Activated T-helper 1 cell treated with anti-CD3 and anti-CD28 coated beads, Interleukin-12 subunit alpha, Interleukin-12 subunit beta, Interleukin-2, Interleukin-4 antibody, amounts not matched to agents 30 ng/mL and 10 ng/mL and 1 ng/mL, durations not matched to agents 14 hours and 24 hours and 36 hours (primary cell): Measurements from ENCODE around the gene SH3RF1. TPM values are rescaled to one million over a fixed set of nuclear protein-coding genes. Genes with fewer than 3 reads are reported as not detected.

Source experiments
- DNase-seq: peaks from one replicate; pipeline ENCODE4 v3.0.0; 2021; ENCODE audit warnings: low spot score
- H3K27ac Mint-ChIP-seq: one replicate; pipeline ENCODE4 v1.8.0; 2021; ENCODE audit warnings: mild to moderate bottlenecking, mixed read lengths
- H3K27me3 Mint-ChIP-seq: one replicate; pipeline ENCODE4 v1.8.0; 2022; ENCODE audit warnings: mild to moderate bottlenecking, moderate library complexity, mixed read lengths; ENCODE audit not compliant: insufficient read depth
- H3K36me3 Mint-ChIP-seq: one replicate; pipeline ENCODE4 v1.8.0; 2021; ENCODE audit warnings: low read depth, mixed read lengths
- H3K4me1 Mint-ChIP-seq: one replicate; pipeline ENCODE4 v1.8.0; 2021; ENCODE audit warnings: low read depth, mixed read lengths
- H3K4me3 Mint-ChIP-seq: one replicate; pipeline ENCODE4 v1.8.0; 2021; ENCODE audit warnings: mild to moderate bottlenecking, moderate library complexity, mixed read lengths
- H3K9me3 Mint-ChIP-seq: one replicate; pipeline ENCODE4 v1.8.0; 2021; ENCODE audit warnings: mixed read lengths
- intact Hi-C: fragments of 100-400 bp; cut with micrococcal nuclease; formaldehyde crosslinking; loops from one replicate; pipeline ENCODE4 v1.15.1; 2024
- total RNA-seq: library from RNA; stranded (reverse); gene quantifications from 2 replicates; pipeline ENCODE4 v1.2.3, GENCODE V29; 2022

Gene SH3RF1
- total RNA-seq, 1 donor from 2014 or later, result 0.49 TPM

GRCh38 chr4:169133932-169134331 lies 136.8 kb downstream of the SH3RF1 start:
- Mint-ChIP-seq H3K4me3 (no peak overlapping the region), H3K4me1 (no peaks in the 10 kb centered on the region), H3K9me3 (no peaks in the 10 kb centered on the region), H3K36me3 (no peaks in the 10 kb centered on the region), H3K27ac (no peak overlapping the region), H3K27me3 (peaks cover 6% of the 10 kb centered on the region)
- DNase-seq, result no peak
- intact Hi-C loops, result no loop called here

- no peak for DNase-seq
- Mint-ChIP-seq H3K36me3 (no peaks in the 10 kb centered on the region), H3K27me3 (peaks cover 6% of the 10 kb centered on the region), H3K27ac (no peak overlapping the region), H3K4me3 (no peak overlapping the region), H3K9me3 (no peaks in the 10 kb centered on the region), H3K4me1 (no peaks in the 10 kb centered on the region)
- intact Hi-C loops, result no loop called here
Observed at GRCh38 chr4:169132561-169133305, 138.0 kb downstream of the SH3RF1 start.

- Mint-ChIP-seq H3K9me3 (no peaks in the 10 kb centered on the region), H3K27me3 (peaks cover 6% of the 10 kb centered on the region), H3K27ac (no peak overlapping the region), H3K4me1 (no peaks in the 10 kb centered on the region), H3K36me3 (no peaks in the 10 kb centered on the region), H3K4me3 (no peak overlapping the region)
- intact Hi-C loops, result no loop called here
- no peak for DNase-seq
Observed at GRCh38 chr4:169131556-169132208, 139.1 kb downstream of the SH3RF1 start.

- Mint-ChIP-seq H3K9me3 (no peaks in the 10 kb centered on the region), H3K4me3 (no peak overlapping the region), H3K36me3 (no peaks in the 10 kb centered on the region), H3K27me3 (no peaks in the 10 kb centered on the region), H3K4me1 (no peaks in the 10 kb centered on the region), H3K27ac (no peak overlapping the region)
- no peak for DNase-seq
- intact Hi-C loops, result no loop called here
Observed at GRCh38 chr4:169128902-169129301, 141.9 kb downstream of the SH3RF1 start.

- DNase-seq, result no peak
- Mint-ChIP-seq H3K9me3 (no peaks in the 10 kb centered on the region), H3K27me3 (no peaks in the 10 kb centered on the region), H3K4me1 (no peaks in the 10 kb centered on the region), H3K27ac (no peak overlapping the region), H3K36me3 (no peaks in the 10 kb centered on the region), H3K4me3 (no peak overlapping the region)
- intact Hi-C loops, result no loop called here
Observed at GRCh38 chr4:169127314-169127713, 143.4 kb downstream of the SH3RF1 start.

- H3K4me3 Mint-ChIP-seq, result no peak overlapping the region
- H3K9me3 Mint-ChIP-seq, result no peaks in the 10 kb centered on the region
- H3K36me3 Mint-ChIP-seq, result no peaks in the 10 kb centered on the region
- H3K27me3 Mint-ChIP-seq, result no peaks in the 10 kb centered on the region
- no peak for DNase-seq
- intact Hi-C loops, result no loop called here
- H3K4me1 Mint-ChIP-seq, result no peaks in the 10 kb centered on the region
- no peak overlapping the region for H3K27ac Mint-ChIP-seq
Observed at GRCh38 chr4:169124661-169125060, 146.1 kb downstream of the SH3RF1 start.

- no peaks in the 10 kb centered on the region for H3K27me3 Mint-ChIP-seq
- no peak overlapping the region for H3K4me3 Mint-ChIP-seq
- H3K4me1 Mint-ChIP-seq, result no peaks in the 10 kb centered on the region
- H3K36me3 Mint-ChIP-seq, result no peaks in the 10 kb centered on the region
- DNase-seq, result no peak
- H3K9me3 Mint-ChIP-seq, result no peaks in the 10 kb centered on the region
- H3K27ac Mint-ChIP-seq, result no peak overlapping the region
- intact Hi-C loops, result no loop called here
Observed at GRCh38 chr4:169122422-169122821, 148.3 kb downstream of the SH3RF1 start.

GRCh38 chr4:169121861-169122382 lies 148.8 kb downstream of the SH3RF1 start:
- no peak for DNase-seq
- Mint-ChIP-seq H3K27ac (no peak overlapping the region), H3K36me3 (no peaks in the 10 kb centered on the region), H3K4me1 (no peaks in the 10 kb centered on the region), H3K9me3 (no peaks in the 10 kb centered on the region), H3K27me3 (no peaks in the 10 kb centered on the region), H3K4me3 (no peak overlapping the region)
- intact Hi-C loops, result no loop called here

- Mint-ChIP-seq H3K4me3 (no peak overlapping the region), H3K27ac (no peak overlapping the region), H3K27me3 (no peaks in the 10 kb centered on the region), H3K36me3 (no peaks in the 10 kb centered on the region), H3K4me1 (no peaks in the 10 kb centered on the region), H3K9me3 (no peaks in the 10 kb centered on the region)
- intact Hi-C loops, result no loop called here
- DNase-seq, result no peak
Observed at GRCh38 chr4:169120624-169121023, 150.1 kb downstream of the SH3RF1 start.

- Mint-ChIP-seq H3K27ac (no peak overlapping the region), H3K36me3 (no peaks in the 10 kb centered on the region), H3K4me1 (no peaks in the 10 kb centered on the region), H3K4me3 (no peak overlapping the region), H3K27me3 (no peaks in the 10 kb centered on the region), H3K9me3 (no peaks in the 10 kb centered on the region)
- intact Hi-C loops, result no loop called here
- no peak for DNase-seq
Observed at GRCh38 chr4:169119536-169119935, 151.2 kb downstream of the SH3RF1 start.

- no peaks in the 10 kb centered on the region for H3K4me1 Mint-ChIP-seq
- intact Hi-C loops, result no loop called here
- no peaks in the 10 kb centered on the region for H3K27me3 Mint-ChIP-seq
- no peak overlapping the region for H3K4me3 Mint-ChIP-seq
- H3K27ac Mint-ChIP-seq, result no peak overlapping the region
- DNase-seq, result no peak
- no peaks in the 10 kb centered on the region for H3K36me3 Mint-ChIP-seq
- H3K9me3 Mint-ChIP-seq, result no peaks in the 10 kb centered on the region
Observed at GRCh38 chr4:169117591-169118081, 153.1 kb downstream of the SH3RF1 start.

GRCh38 chr4:169116270-169116901 lies 154.4 kb downstream of the SH3RF1 start:
- Mint-ChIP-seq H3K9me3 (no peaks in the 10 kb centered on the region), H3K27me3 (no peaks in the 10 kb centered on the region), H3K27ac (no peak overlapping the region), H3K4me1 (no peaks in the 10 kb centered on the region), H3K36me3 (no peaks in the 10 kb centered on the region), H3K4me3 (no peak overlapping the region)
- DNase-seq, result no peak
- intact Hi-C loops, result no loop called here

- Mint-ChIP-seq H3K27me3 (no peaks in the 10 kb centered on the region), H3K4me1 (no peaks in the 10 kb centered on the region), H3K4me3 (no peak overlapping the region), H3K27ac (no peak overlapping the region), H3K36me3 (no peaks in the 10 kb centered on the region), H3K9me3 (no peaks in the 10 kb centered on the region)
- no peak for DNase-seq
- intact Hi-C loops, result no loop called here
Observed at GRCh38 chr4:169115897-169116254, 154.9 kb downstream of the SH3RF1 start.
